ENCODE measurements around the gene MAP4K4. TPM values are rescaled to one million over a fixed set of nuclear protein-coding genes. Genes with fewer than 3 reads are reported as not detected.

Gene MAP4K4
- total and polyA plus RNA-seq, 9 donors = 62.3 to 153 (median 133) TPM

GRCh38 chr2:101821059-101821805, 123.7 kb downstream of the MAP4K4 start:
- H3K27me3 ChIP-seq (ENCODE audit: control insufficient read depth, insufficient read depth, low read length) = no peaks in the 10 kb centered on the region
- no peak for DNase-seq
- WGBS (ENCODE audit: insufficient coverage) = 100% methylated on average over 1 of the region's 3 CpGs
- H3K27ac ChIP-seq (ENCODE audit: low read length) = no peak overlapping the region
- no peak overlapping the region for H3K4me3 ChIP-seq (ENCODE audit: low read length)
- peaks cover 2% of the 10 kb centered on the region for H3K36me3 ChIP-seq (ENCODE audit: control insufficient read depth, insufficient read depth, low read length)
- no peaks in the 10 kb centered on the region for H3K9me3 ChIP-seq (replicated peaks; ENCODE audit: control insufficient read depth, low read depth, low read length)
- H3K4me1 ChIP-seq (ENCODE audit: control insufficient read depth, insufficient read depth, low read length) = peaks cover 25% of the 10 kb centered on the region

GRCh38 chr2:101821828-101822458, 124.4 kb downstream of the MAP4K4 start:
- H3K27ac ChIP-seq (ENCODE audit: low read length) = no peak overlapping the region
- no peaks in the 10 kb centered on the region for H3K27me3 ChIP-seq (ENCODE audit: control insufficient read depth, insufficient read depth, low read length)
- peaks cover 6% of the 10 kb centered on the region for H3K36me3 ChIP-seq (ENCODE audit: control insufficient read depth, insufficient read depth, low read length)
- H3K4me1 ChIP-seq (ENCODE audit: control insufficient read depth, insufficient read depth, low read length) = peaks cover 20% of the 10 kb centered on the region
- no peak for DNase-seq
- no peaks in the 10 kb centered on the region for H3K9me3 ChIP-seq (replicated peaks; ENCODE audit: control insufficient read depth, low read depth, low read length)
- no peak overlapping the region for H3K4me3 ChIP-seq (ENCODE audit: low read length)
- 100% methylated on average over 2 of the region's 6 CpGs for WGBS (ENCODE audit: insufficient coverage)

- no peak overlapping the region for H3K27ac ChIP-seq (ENCODE audit: low read length)
- peaks cover 10% of the 10 kb centered on the region for H3K4me1 ChIP-seq (ENCODE audit: control insufficient read depth, insufficient read depth, low read length)
- H3K36me3 ChIP-seq (ENCODE audit: control insufficient read depth, insufficient read depth, low read length) = peaks cover 16% of the 10 kb centered on the region
- no peak overlapping the region for H3K4me3 ChIP-seq (ENCODE audit: low read length)
- DNase-seq = peak; percentile 50
- H3K9me3 ChIP-seq (replicated peaks; ENCODE audit: control insufficient read depth, low read depth, low read length) = no peaks in the 10 kb centered on the region
- 26% methylated on average over 4 of the region's 14 CpGs for WGBS (ENCODE audit: insufficient coverage)
- H3K27me3 ChIP-seq (ENCODE audit: control insufficient read depth, insufficient read depth, low read length) = no peaks in the 10 kb centered on the region
These were observed 125.9 kb downstream of the MAP4K4 start for GRCh38 chr2:101823347-101823791.

GRCh38 chr2:101823859-101824258, 126.4 kb downstream of the MAP4K4 start:
- WGBS (ENCODE audit: insufficient coverage) = no CpG with 5 or more reads among the region's 4 CpGs
- H3K36me3 ChIP-seq (ENCODE audit: control insufficient read depth, insufficient read depth, low read length) = peaks cover 17% of the 10 kb centered on the region
- no peak for DNase-seq
- H3K9me3 ChIP-seq (replicated peaks; ENCODE audit: control insufficient read depth, low read depth, low read length) = no peaks in the 10 kb centered on the region
- no peak overlapping the region for H3K4me3 ChIP-seq (ENCODE audit: low read length)
- H3K27ac ChIP-seq (ENCODE audit: low read length) = no peak overlapping the region
- H3K4me1 ChIP-seq (ENCODE audit: control insufficient read depth, insufficient read depth, low read length) = peaks cover 7% of the 10 kb centered on the region
- H3K27me3 ChIP-seq (ENCODE audit: control insufficient read depth, insufficient read depth, low read length) = no peaks in the 10 kb centered on the region

DNA sequence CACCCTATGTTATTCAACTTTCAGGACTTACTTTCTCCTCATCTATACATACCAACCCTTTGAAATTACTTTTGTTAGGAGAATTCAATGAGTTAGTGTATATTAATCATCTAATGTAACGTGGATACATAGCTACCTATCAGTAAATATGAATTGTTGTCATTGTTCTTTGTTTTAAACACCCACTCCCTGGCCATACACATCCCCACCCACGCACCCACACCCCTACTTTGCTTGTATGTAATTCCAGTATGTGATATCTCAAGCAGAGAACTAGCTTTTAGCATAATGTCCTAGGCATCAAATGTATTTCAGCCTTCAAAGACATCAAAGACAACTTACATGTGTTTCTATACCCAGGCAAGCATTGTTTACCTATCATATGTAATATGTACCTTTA, 129.2 kb downstream of the MAP4K4 start:
- Histone ChIP-seq H3K4me3 (ENCODE audit: low read length) (no peak overlapping the region), H3K36me3 (ENCODE audit: control insufficient read depth, insufficient read depth, low read length) (peaks cover 38% of the 10 kb centered on the region), H3K4me1 (ENCODE audit: control insufficient read depth, insufficient read depth, low read length) (peaks cover 9% of the 10 kb centered on the region), H3K27ac (ENCODE audit: low read length) (no peak overlapping the region), H3K9me3 (replicated peaks; ENCODE audit: control insufficient read depth, low read depth, low read length) (no peaks in the 10 kb centered on the region), H3K27me3 (ENCODE audit: control insufficient read depth, insufficient read depth, low read length) (no peaks in the 10 kb centered on the region)
- WGBS (ENCODE audit: insufficient coverage) = no CpG with 5 or more reads among the region's 2 CpGs
- DNase-seq = no peak

DNA sequence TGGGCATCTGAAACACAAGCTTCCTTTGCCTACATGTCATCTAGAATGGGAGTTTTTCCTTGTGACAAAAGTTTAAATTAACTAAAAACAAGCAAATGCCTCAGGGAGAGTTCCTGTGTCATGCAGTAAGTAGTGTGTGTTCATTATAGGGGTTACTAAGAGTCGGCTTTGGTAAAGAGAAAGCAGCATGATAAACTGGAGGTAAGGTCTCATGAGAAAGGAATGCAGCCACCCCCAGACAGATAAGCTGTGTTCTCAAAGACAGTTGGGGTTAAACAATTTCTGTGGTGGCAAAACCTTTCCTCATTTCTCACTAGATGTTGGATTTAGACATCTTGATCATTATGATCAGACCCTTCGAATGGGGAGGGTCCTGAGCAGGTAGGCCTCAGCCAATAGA, 129.7 kb downstream of the MAP4K4 start:
- Histone ChIP-seq H3K27me3 (ENCODE audit: control insufficient read depth, insufficient read depth, low read length) (no peaks in the 10 kb centered on the region), H3K36me3 (ENCODE audit: control insufficient read depth, insufficient read depth, low read length) (peaks cover 40% of the 10 kb centered on the region), H3K9me3 (replicated peaks; ENCODE audit: control insufficient read depth, low read depth, low read length) (no peaks in the 10 kb centered on the region), H3K4me1 (ENCODE audit: control insufficient read depth, insufficient read depth, low read length) (peaks cover 10% of the 10 kb centered on the region), H3K27ac (ENCODE audit: low read length) (no peak overlapping the region), H3K4me3 (ENCODE audit: low read length) (no peak overlapping the region)
- no CpG with 5 or more reads among the region's 2 CpGs for WGBS (ENCODE audit: insufficient coverage)
- no peak for DNase-seq

DNA sequence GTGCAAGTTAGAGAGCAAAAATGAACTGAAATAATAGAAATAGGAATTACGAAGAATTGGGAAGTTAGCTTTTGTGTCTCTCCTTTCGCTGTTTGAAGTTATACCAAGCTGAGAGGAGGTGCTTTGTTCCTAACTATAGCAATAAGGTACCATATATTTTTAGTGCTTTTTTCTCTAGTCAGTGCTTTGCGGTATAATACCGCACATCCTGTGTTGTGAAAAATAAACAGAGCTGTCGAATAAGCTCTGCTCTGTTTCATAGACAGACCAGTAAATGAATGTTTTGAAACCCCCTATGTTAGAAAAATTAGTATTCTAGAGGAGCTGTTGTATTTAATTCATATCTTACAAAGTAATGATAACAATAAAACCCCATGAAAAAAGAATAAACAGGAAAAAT, 130.8 kb downstream of the MAP4K4 start:
- WGBS (ENCODE audit: insufficient coverage) = no CpG with 5 or more reads among the region's 5 CpGs
- Histone ChIP-seq H3K27me3 (ENCODE audit: control insufficient read depth, insufficient read depth, low read length) (no peaks in the 10 kb centered on the region), H3K9me3 (replicated peaks; ENCODE audit: control insufficient read depth, low read depth, low read length) (no peaks in the 10 kb centered on the region), H3K27ac (ENCODE audit: low read length) (no peak overlapping the region), H3K4me1 (ENCODE audit: control insufficient read depth, insufficient read depth, low read length) (peaks cover 10% of the 10 kb centered on the region), H3K36me3 (ENCODE audit: control insufficient read depth, insufficient read depth, low read length) (peaks cover 45% of the 10 kb centered on the region), H3K4me3 (ENCODE audit: low read length) (no peak overlapping the region)
- DNase-seq = no peak

- peaks cover 10% of the 10 kb centered on the region for H3K4me1 ChIP-seq (ENCODE audit: control insufficient read depth, insufficient read depth, low read length)
- no peak overlapping the region for H3K27ac ChIP-seq (ENCODE audit: low read length)
- H3K36me3 ChIP-seq (ENCODE audit: control insufficient read depth, insufficient read depth, low read length) = peaks cover 45% of the 10 kb centered on the region
- no peak overlapping the region for H3K4me3 ChIP-seq (ENCODE audit: low read length)
- H3K9me3 ChIP-seq (replicated peaks; ENCODE audit: control insufficient read depth, low read depth, low read length) = no peaks in the 10 kb centered on the region
- WGBS (ENCODE audit: insufficient coverage) = 10% methylated on average over 3 of the region's 7 CpGs
- no peaks in the 10 kb centered on the region for H3K27me3 ChIP-seq (ENCODE audit: control insufficient read depth, insufficient read depth, low read length)
- peak; percentile 80 for DNase-seq
These were observed 131.3 kb downstream of the MAP4K4 start for GRCh38 chr2:101828673-101829334.

DNA sequence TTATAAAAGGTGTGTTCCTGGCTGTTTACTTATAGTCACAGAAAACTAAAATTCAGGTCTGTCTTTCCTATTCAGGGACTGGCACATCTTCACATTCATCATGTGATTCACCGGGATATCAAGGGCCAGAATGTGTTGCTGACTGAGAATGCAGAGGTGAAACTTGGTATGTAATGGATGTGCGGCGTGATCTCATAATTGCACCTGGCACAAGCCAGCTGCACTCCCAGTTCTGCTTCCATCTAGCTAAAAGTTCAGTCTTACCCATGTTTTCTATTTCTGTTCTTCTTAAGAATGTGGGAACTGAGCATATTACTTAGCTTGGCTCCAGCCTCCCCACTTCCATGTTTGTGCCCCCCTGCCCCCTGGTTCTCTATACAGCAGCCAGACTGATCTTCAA, 131.9 kb downstream of the MAP4K4 start:
- no peak overlapping the region for H3K27ac ChIP-seq (ENCODE audit: low read length)
- H3K4me3 ChIP-seq (ENCODE audit: low read length) = no peak overlapping the region
- no peaks in the 10 kb centered on the region for H3K27me3 ChIP-seq (ENCODE audit: control insufficient read depth, insufficient read depth, low read length)
- H3K36me3 ChIP-seq (ENCODE audit: control insufficient read depth, insufficient read depth, low read length) = peaks cover 47% of the 10 kb centered on the region
- WGBS (ENCODE audit: insufficient coverage) = no CpG with 5 or more reads among the region's 3 CpGs
- H3K9me3 ChIP-seq (replicated peaks; ENCODE audit: control insufficient read depth, low read depth, low read length) = no peaks in the 10 kb centered on the region
- DNase-seq = no peak
- peaks cover 10% of the 10 kb centered on the region for H3K4me1 ChIP-seq (ENCODE audit: control insufficient read depth, insufficient read depth, low read length)

GRCh38 chr2:101830146-101830545, 132.6 kb downstream of the MAP4K4 start:
- H3K4me3 ChIP-seq (ENCODE audit: low read length) = no peak overlapping the region
- DNase-seq = no peak
- no peaks in the 10 kb centered on the region for H3K9me3 ChIP-seq (replicated peaks; ENCODE audit: control insufficient read depth, low read depth, low read length)
- H3K4me1 ChIP-seq (ENCODE audit: control insufficient read depth, insufficient read depth, low read length) = peaks cover 10% of the 10 kb centered on the region
- no peaks in the 10 kb centered on the region for H3K27me3 ChIP-seq (ENCODE audit: control insufficient read depth, insufficient read depth, low read length)
- H3K36me3 ChIP-seq (ENCODE audit: control insufficient read depth, insufficient read depth, low read length) = peaks cover 47% of the 10 kb centered on the region
- WGBS (ENCODE audit: insufficient coverage) = no CpG with 5 or more reads among the region's 1 CpG
- H3K27ac ChIP-seq (ENCODE audit: low read length) = no peak overlapping the region
